Subcutaneous adipose tissue (tissue), 4 donors: Measurements from ENCODE around the gene UBASH3A. TPM values are rescaled to one million over a fixed set of nuclear protein-coding genes. Genes with fewer than 3 reads are reported as not detected.

Source experiments
- total RNA-seq, 4 donors: library from RNA; depleted of rRNA; stranded (reverse); fragments of >200 nt; gene quantifications; one replicate each; pipeline ENCODE4 v1.1.0, GENCODE V29; 2016
- TF ChIP-seq, protein P1 (sequence below): fragments of 450-650 bp; IDR thresholded peaks from one replicate; pipeline ENCODE4 v1.5.1; 2016; ENCODE audit warnings: low read depth, mild to moderate bottlenecking, control low read depth, antibody characterized with exemption, moderate library complexity

UBASH3A gene
- total RNA-seq, 4 donors from 2014 or later, result 0.38 to 1.2 (median 0.66) TPM; not detected in 1

DNA sequence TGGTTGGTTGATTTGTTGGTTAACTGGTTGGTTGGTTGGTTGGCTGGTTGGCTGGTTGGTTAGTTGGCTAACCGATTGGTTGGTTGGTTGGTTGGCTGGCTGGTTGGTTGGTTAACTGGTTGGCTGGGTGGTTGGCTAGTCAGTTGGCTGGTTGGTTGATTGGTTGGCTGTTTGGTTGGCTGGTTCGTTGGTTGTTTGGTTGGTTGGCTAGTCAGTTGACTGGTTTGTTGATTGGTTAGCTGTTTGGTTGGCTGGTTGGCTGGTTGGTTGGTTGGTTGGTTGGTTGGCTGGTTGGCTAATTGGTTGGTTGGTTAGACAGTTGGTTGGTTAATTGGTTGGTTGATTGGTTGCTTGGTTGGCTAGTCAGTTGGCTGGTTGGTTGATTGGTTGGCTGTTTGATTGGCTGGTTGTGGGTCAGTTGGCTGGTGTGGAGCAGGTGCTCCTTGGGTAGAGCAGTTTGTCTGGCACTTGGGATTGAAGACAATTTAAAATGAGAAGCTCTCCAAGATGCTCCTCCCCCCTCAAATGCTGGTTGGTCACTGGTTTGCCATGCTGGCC lies 85.4 kb downstream of the UBASH3A start:
- TF ChIP-seq, protein P1, sequence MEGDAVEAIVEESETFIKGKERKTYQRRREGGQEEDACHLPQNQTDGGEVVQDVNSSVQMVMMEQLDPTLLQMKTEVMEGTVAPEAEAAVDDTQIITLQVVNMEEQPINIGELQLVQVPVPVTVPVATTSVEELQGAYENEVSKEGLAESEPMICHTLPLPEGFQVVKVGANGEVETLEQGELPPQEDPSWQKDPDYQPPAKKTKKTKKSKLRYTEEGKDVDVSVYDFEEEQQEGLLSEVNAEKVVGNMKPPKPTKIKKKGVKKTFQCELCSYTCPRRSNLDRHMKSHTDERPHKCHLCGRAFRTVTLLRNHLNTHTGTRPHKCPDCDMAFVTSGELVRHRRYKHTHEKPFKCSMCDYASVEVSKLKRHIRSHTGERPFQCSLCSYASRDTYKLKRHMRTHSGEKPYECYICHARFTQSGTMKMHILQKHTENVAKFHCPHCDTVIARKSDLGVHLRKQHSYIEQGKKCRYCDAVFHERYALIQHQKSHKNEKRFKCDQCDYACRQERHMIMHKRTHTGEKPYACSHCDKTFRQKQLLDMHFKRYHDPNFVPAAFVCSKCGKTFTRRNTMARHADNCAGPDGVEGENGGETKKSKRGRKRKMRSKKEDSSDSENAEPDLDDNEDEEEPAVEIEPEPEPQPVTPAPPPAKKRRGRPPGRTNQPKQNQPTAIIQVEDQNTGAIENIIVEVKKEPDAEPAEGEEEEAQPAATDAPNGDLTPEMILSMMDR, result no peak

DNA sequence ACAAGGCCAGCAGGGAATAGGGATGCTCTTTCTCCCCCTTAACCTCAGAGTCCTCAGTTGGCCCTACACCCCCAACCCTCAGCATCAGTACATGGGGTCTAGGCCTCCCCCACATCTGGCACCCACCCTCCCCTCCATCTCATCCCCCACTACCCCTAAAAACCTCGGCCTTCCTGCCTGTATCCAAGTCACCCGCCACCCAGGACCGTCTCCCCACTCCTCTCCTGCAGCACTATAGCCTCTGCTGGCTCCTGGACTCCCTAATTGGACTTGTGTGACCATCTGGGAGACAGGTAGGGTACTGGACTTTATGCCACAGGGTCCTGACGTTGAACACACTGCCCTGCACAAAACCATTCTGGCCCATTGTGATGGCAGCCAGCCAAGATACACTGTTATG lies 86.3 kb downstream of the UBASH3A start:
- TF ChIP-seq, protein P1, result no peak

DNA sequence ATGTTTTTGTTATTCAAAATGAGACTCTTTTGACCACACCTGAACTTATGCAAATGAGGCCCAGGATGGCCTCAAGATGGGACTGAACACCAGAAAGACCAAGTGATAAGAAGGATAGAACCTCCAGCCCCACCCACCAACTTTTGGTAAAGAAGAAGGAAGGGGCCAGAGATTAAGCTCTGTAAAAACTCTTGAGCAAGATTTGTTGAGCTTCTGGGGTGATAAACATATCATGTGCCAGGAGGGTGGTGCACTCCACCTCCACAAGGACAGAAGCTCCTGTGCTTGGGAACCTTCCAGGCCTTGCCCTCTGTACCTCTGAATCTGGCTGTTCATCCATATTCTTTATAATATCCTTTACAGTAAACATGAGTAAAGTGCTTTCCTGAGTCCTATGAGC lies 87.0 kb downstream of the UBASH3A start:
- TF ChIP-seq, protein P1, result no peak

DNA sequence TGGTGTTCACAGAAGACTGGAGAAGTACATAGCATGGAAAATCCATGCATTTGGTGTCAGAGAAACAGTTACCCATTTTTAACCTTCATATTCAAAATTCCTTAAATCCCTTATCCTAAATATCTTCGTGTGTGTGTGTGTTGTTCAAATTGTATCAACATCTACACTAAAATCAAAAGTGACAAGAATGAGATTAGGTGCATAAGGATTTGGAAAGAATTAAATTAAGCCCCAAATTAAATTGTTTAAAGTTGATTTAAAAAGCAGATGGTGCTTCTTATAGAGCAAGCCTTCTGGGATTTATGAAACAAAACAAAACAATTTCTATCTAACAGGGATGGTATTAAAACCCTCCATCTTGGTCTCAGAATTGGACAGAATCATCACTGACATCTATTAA lies 87.6 kb downstream of the UBASH3A start:
- TF ChIP-seq, protein P1, result no peak

DNA sequence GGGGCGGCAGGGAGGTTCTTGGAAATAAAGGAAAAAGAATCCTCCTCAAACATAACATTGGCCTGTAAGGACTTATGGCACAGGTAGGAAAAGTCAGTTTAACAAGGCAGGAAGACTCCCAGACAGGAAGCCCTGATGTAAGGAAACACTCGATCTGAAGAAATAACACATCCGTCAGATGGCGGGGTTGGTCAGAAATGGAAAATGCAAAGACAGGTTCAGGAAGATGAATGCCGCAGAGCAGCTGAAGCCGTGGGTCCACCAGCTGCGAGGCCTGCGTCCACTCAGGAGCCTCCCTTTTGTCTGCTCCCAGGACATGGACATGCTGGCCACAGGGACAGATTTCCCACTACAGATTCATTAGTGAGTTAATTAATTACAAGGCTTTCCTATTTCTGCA lies 88.5 kb downstream of the UBASH3A start:
- TF ChIP-seq, protein P1, result no peak

DNA sequence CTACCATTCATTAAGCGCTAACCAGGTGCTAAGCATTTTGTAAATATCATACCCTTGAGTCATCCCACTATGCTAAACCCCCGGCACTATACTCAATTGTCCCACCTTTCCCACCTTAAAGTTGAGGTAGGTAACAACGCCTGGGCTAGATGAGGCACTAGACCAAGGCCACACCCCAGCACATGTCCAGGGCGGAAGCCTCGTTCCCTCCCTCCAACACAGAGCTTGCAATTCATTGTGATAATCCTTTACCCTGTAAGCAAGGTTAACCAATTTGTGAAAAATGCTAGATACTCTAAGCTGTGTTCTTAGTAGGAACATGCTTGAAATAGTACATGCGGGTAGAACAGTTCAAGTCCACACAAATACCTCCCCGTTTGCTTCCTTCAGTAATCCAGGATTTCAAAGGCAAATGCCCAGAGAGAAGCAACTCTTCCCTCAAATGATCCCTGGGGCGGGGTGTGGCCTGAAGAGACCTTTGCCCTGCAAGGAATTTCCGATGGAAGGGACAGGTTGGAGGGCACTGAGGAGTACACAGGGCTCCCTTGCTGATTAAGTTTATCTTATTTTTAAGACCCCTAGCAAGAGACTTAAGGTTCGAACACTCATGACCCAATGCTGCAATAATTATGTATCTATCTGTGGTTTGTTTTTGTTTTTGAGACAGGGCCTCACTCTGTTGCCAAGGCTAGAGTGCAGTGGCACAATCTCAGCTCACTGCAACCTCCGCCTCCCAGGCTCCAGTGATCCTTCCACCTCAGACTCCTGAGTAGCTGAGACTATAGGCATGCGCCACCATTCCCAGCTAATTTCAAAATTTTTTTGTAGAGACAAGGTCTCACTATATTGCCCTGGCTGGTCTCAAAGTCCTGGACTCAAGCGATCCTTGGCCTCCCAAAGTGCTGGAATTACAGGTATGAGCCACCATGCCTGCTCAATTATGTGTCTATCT lies 89.7 kb downstream of the UBASH3A start:
- TF ChIP-seq, protein P1, result no peak

DNA sequence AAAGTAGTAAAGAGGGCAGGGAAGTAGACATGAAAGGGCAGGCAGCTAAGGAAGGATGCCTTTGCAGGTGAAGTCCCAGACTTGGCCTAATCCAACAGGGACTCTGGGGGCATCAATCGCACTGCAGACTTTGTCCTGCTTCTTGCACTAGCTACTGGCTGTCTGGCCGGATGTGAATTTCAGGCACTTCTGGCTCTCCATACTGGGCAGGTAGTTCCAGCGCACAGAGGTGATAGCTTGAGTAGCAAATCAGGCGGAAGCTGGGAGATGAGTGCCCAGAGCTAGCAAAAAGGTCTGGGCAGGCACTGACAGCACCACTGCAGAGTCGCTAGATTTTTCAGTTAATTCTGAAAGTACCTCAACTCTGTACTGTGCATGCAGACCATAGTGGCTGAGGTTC lies 91.3 kb downstream of the UBASH3A start:
- TF ChIP-seq, protein P1, result no peak
